K562 (cell line): ENCODE measurements around the gene PLIN5. TPM values are rescaled to one million over a fixed set of nuclear protein-coding genes. Genes with fewer than 3 reads are reported as not detected.

Experiments used
- ATF6 ChIP-seq: sonication (generic); formaldehyde crosslinking; IDR thresholded peaks from 2 replicates; pipeline ENCODE4 v1.4.0; 2020; ENCODE audit warnings: mild to moderate bottlenecking, missing genetic modification reagents
- CCAR2 ChIP-seq: fragments of 200-400 bp; formaldehyde crosslinking; IDR thresholded peaks from 2 replicates; pipeline ENCODE4 v1.6.1; 2017; ENCODE audit warnings: mild to moderate bottlenecking, low read depth, low read length
- DLX4 ChIP-seq: fragments of 250-450 bp; sonication (Bioruptor Pico); IDR thresholded peaks from 2 replicates; pipeline ENCODE4 v1.6.1; 2021; ENCODE audit warnings: mild to moderate bottlenecking
- FOXM1 ChIP-seq, 2 experiments: fragments of 450-650 bp in 1 of 2; sonication (generic) in 1 of 2; formaldehyde crosslinking in 1 of 2; IDR thresholded peaks; 2 replicates each; pipeline versions ENCODE4 v1.6.1 to v1.9.0; 2017 to 2022; ENCODE audit warnings: low read depth in 2 of 2, mild to moderate bottlenecking in 2 of 2, missing genetic modification reagents in 1 of 2, moderate library complexity in 1 of 2
- GMEB1 ChIP-seq: fragments of 250-450 bp; sonication (Bioruptor Pico); IDR thresholded peaks from 2 replicates; pipeline ENCODE4 v1.4.0; 2020; ENCODE audit warnings: mild to moderate bottlenecking
- HEY1 ChIP-seq: fragments of 250-450 bp; sonication (Bioruptor Pico); IDR thresholded peaks from 2 replicates; pipeline ENCODE4 v1.5.0; 2020; ENCODE audit warnings: mild to moderate bottlenecking, moderate library complexity, borderline replicate concordance
- MGA ChIP-seq: fragments of 450-650 bp; IDR thresholded peaks from 2 replicates; pipeline ENCODE4 v1.6.1; 2016; ENCODE audit warnings: mild to moderate bottlenecking, moderate library complexity
- SRSF3 ChIP-seq: fragments of 200-400 bp; formaldehyde crosslinking; IDR thresholded peaks from 2 replicates; pipeline ENCODE4 v1.6.1; 2016; ENCODE audit warnings: mild to moderate bottlenecking, low read length, moderate library complexity; ENCODE audit not compliant: insufficient read depth
- ZNF175 ChIP-seq: fragments of 200-800 bp; sonication (Bioruptor generic); IDR thresholded peaks from 2 replicates; pipeline ENCODE4 v1.6.1; 2016; ENCODE audit warnings: low read depth, mild to moderate bottlenecking, missing genetic modification characterization, missing compliant biosample characterization
- ZNF384 ChIP-seq: IDR thresholded peaks from 2 replicates; pipeline ENCODE4 v1.6.1; 2012; ENCODE audit warnings: low read depth, low read length, improper control_type of control experiment
- polyA plus RNA-seq, 8 experiments: library from polyadenylated mRNA; depleted of rRNA in 4 of 8; stranded (reverse) in 5 of 8; unstranded in 3 of 8; fragments of >200 nt; fragmentation: Nextera tagmentation in 2 of 8; fragmentation: Illumina TruSeq in 1 of 8; extraction: Ambion mirVana in 2 of 8; extraction: Trizol in 1 of 8; gene quantifications; 2 replicates each; pipeline versions ENCODE4 v1.2.1 to v1.2.3, GENCODE V29; 2011 to 2014; ENCODE audit warnings: inconsistent platforms in 1 of 8, missing spikeins in 1 of 8
- total RNA-seq, 7 experiments: library from RNA; depleted of rRNA in 6 of 7; stranded (reverse); fragments of >200 nt in 6 of 7; fragmentation: Illumina TruSeq in 2 of 7; extraction: Trizol in 2 of 7; gene quantifications; 2 replicates each; pipeline versions ENCODE4 v1.2.1 to v1.2.3, GENCODE V29; 2011 to 2021; ENCODE audit warnings: low replicate concordance in 1 of 7

Gene PLIN5
- total and polyA plus RNA-seq, 9 of the 15 experiments (the other 6 are each of a cell fraction or from before 2014, with no cell fraction given): 0.04 to 1.3 (median 0.50) TPM

GRCh38 chr19:4576016-4576933, 41.3 kb upstream of the PLIN5 start (continued):
- TF ChIP-seq ATF6 (CRISPR knock-in tag): no peak
- no peak for TF ChIP-seq CCAR2
- no peak for TF ChIP-seq FOXM1 (IDR thresholded peaks at IDR 0.05; ENCODE audit: low read depth)
- no peak for TF ChIP-seq FOXM1 (CRISPR knock-in tag; IDR thresholded peaks at IDR 0.05; ENCODE audit: low read depth)
- TF ChIP-seq MGA: no peak
- TF ChIP-seq SRSF3: no peak
- no peak for TF ChIP-seq HEY1
- no peak for TF ChIP-seq DLX4 (CRISPR knock-in tag)
- no peak for TF ChIP-seq GMEB1 (CRISPR knock-in tag)
- TF ChIP-seq ZNF175 (CRISPR knock-in tag): no peak
- TF ChIP-seq ZNF384: no peak
